ENCODE data around the gene HYI. TPM values are rescaled to one million over a fixed set of nuclear protein-coding genes. Genes with fewer than 3 reads are reported as not detected.

HYI gene
- total and polyA plus RNA-seq, 2 experiments from 2014 or later = 14.3 to 18.9 TPM

DNA sequence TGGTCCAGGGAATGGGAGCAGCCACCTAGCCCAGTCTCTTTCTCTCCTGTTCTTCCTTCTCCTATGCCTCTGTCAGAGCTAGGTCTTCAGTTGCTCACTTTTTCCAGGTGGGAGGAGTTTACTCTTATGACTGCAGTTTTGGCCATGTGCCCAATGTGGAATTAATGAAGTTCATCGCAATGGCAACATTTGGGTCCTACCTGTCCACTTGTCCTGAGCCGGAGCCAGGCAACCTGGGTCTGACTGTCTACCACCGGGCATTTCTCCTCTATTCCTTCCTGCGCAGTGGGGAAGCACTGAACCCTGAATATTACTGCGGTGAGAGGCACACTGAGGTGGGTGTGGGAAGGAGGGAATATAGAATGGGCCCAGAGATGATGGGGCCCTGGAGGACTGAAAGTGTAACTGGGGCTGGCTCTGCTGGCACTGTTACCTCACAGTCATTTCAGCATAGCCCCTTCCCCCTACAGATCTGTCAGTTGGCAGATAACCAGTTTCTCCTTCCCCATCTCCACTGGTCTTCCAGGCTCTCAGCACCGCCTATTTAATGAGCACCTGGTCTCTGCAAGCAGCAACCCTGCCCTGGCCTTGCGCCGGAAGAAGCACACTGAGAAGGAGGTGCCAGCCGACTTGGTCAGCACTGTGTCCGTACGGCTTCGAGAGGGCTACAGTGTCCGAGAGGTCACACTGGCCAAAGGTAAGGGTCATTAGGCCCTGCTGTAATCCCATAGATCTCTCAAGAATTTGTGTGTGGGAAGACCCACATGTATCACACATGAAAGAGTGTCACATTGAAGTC, 33.9 kb downstream of the HYI start:
- no peaks in the 10 kb centered on the region for H3K9me2 ChIP-seq (ENCODE audit: insufficient read depth)
- Mint-ChIP-seq H3K27ac (no peak overlapping the region), H3K9me3 (no peaks in the 10 kb centered on the region), H3K36me3 (ENCODE audit: low read depth) (peaks cover 15% of the 10 kb centered on the region), H3K4me1 (peaks cover 10% of the 10 kb centered on the region; the same call in 2 of the 3 replicates), H3K4me3 (no peak overlapping the region), H3K27me3 (ENCODE audit: insufficient read depth, low read depth, poor library complexity) (no peaks in the 10 kb centered on the region)
- no peak overlapping the region for H3K4me3 ChIP-seq
- DNase-seq (ENCODE audit: low spot score) (no peak), ATAC-seq (no peak)
- H3K27ac ChIP-seq (ENCODE audit: low read depth) = no peak overlapping the region
- TF ChIP-seq, protein P1, sequence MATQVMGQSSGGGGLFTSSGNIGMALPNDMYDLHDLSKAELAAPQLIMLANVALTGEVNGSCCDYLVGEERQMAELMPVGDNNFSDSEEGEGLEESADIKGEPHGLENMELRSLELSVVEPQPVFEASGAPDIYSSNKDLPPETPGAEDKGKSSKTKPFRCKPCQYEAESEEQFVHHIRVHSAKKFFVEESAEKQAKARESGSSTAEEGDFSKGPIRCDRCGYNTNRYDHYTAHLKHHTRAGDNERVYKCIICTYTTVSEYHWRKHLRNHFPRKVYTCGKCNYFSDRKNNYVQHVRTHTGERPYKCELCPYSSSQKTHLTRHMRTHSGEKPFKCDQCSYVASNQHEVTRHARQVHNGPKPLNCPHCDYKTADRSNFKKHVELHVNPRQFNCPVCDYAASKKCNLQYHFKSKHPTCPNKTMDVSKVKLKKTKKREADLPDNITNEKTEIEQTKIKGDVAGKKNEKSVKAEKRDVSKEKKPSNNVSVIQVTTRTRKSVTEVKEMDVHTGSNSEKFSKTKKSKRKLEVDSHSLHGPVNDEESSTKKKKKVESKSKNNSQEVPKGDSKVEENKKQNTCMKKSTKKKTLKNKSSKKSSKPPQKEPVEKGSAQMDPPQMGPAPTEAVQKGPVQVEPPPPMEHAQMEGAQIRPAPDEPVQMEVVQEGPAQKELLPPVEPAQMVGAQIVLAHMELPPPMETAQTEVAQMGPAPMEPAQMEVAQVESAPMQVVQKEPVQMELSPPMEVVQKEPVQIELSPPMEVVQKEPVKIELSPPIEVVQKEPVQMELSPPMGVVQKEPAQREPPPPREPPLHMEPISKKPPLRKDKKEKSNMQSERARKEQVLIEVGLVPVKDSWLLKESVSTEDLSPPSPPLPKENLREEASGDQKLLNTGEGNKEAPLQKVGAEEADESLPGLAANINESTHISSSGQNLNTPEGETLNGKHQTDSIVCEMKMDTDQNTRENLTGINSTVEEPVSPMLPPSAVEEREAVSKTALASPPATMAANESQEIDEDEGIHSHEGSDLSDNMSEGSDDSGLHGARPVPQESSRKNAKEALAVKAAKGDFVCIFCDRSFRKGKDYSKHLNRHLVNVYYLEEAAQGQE (IDR thresholded peaks at IDR 0.05; ENCODE audit: unreplicated experiment) = no peak
- TF ChIP-seq, protein P2, sequence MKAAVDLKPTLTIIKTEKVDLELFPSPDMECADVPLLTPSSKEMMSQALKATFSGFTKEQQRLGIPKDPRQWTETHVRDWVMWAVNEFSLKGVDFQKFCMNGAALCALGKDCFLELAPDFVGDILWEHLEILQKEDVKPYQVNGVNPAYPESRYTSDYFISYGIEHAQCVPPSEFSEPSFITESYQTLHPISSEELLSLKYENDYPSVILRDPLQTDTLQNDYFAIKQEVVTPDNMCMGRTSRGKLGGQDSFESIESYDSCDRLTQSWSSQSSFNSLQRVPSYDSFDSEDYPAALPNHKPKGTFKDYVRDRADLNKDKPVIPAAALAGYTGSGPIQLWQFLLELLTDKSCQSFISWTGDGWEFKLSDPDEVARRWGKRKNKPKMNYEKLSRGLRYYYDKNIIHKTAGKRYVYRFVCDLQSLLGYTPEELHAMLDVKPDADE (IDR thresholded peaks at IDR 0.05) = no peak
- TF ChIP-seq NANOG (IDR thresholded peaks at IDR 0.05; ENCODE audit: borderline replicate concordance) = no peak
- no peak for TF ChIP-seq ZNF331 (CRISPR knock-in tag; IDR thresholded peaks at IDR 0.05; ENCODE audit: low read depth)
- TF ChIP-seq CREB1 (CRISPR knock-in tag; IDR thresholded peaks at IDR 0.05; ENCODE audit: low read depth) = no peak
- TF ChIP-seq JUNB (IDR thresholded peaks at IDR 0.05; ENCODE audit: unreplicated experiment) = no peak
- TF ChIP-seq POLR2AphosphoS5 (IDR thresholded peaks at IDR 0.05; ENCODE audit: low read depth) = no peak
- H3K4me1 ChIP-seq (ENCODE audit: insufficient read depth) = peaks cover 5% of the 10 kb centered on the region; the same call in 1 of the 2 replicates
- no peak overlapping the region for H2AFZ ChIP-seq
- H3K79me2 ChIP-seq (replicated peaks; ENCODE audit: insufficient read depth) = no peaks in the 10 kb centered on the region
- H3K27me3 ChIP-seq (ENCODE audit: insufficient read depth) = no peaks in the 10 kb centered on the region
- H4K20me1 ChIP-seq (replicated peaks; ENCODE audit: insufficient read depth) = no peaks in the 10 kb centered on the region
- no peak overlapping the region for H3K4me2 ChIP-seq
- no peaks in the 10 kb centered on the region for H3K36me3 ChIP-seq (ENCODE audit: insufficient read depth)
- no peaks in the 10 kb centered on the region for H3F3A ChIP-seq (replicated peaks; ENCODE audit: low read depth)

DNA sequence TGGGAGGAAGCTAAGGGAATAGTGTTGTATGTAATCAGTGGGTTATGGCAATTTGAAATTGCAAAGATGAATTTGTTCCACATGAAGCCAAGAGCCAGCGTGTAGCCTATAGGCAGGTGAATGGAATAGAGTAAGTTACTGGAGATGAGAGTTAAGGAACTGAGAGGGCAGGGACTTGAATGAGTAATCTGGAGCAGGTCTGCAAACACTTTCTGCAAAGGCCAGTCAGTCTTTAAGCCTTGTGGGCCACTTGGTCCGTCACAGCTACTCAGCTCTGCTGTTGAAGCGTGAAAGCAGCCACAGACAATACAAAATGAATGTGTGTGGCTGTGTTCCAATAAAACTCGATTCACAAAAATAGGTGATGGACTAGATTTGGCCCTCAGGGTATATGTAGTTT, 34.9 kb downstream of the HYI start:
- Mint-ChIP-seq H3K4me1 (peaks cover 10% of the 10 kb centered on the region; the same call in 2 of the 3 replicates), H3K4me3 (no peak overlapping the region), H3K9me3 (no peaks in the 10 kb centered on the region), H3K27me3 (ENCODE audit: insufficient read depth, low read depth, poor library complexity) (no peaks in the 10 kb centered on the region), H3K27ac (no peak overlapping the region), H3K36me3 (ENCODE audit: low read depth) (peaks cover 8% of the 10 kb centered on the region)
- H3K79me2 ChIP-seq (replicated peaks; ENCODE audit: insufficient read depth) = no peaks in the 10 kb centered on the region
- H2AFZ ChIP-seq = no peak overlapping the region
- no peak overlapping the region for H3K4me3 ChIP-seq
- H3K27me3 ChIP-seq (ENCODE audit: insufficient read depth) = no peaks in the 10 kb centered on the region
- no peaks in the 10 kb centered on the region for H3K9me2 ChIP-seq (ENCODE audit: insufficient read depth)
- H3F3A ChIP-seq (replicated peaks; ENCODE audit: low read depth) = no peaks in the 10 kb centered on the region
- DNase-seq (ENCODE audit: low spot score) = no peak
- H3K36me3 ChIP-seq (ENCODE audit: insufficient read depth) = no peaks in the 10 kb centered on the region
- H4K20me1 ChIP-seq (replicated peaks; ENCODE audit: insufficient read depth) = no peaks in the 10 kb centered on the region
- ATAC-seq = no peak
- no peak overlapping the region for H3K27ac ChIP-seq (ENCODE audit: low read depth)
- no peak overlapping the region for H3K4me2 ChIP-seq
- H3K4me1 ChIP-seq (ENCODE audit: insufficient read depth) = peaks cover 5% of the 10 kb centered on the region; the same call in 1 of the 2 replicates
- TF ChIP-seq ZNF331 (CRISPR knock-in tag; IDR thresholded peaks at IDR 0.05; ENCODE audit: low read depth) = no peak
